GM12874 (cell line): Measurements from ENCODE around the gene NQO1.

Experiments
- TF ChIP-seq, protein P1 (sequence below): IDR thresholded peaks from 2 replicates; pipeline ENCODE4 v1.5.1; 2011; ENCODE audit warnings: low read depth, mild to moderate bottlenecking, control low read depth, low read length, moderate library complexity; ENCODE audit not compliant: insufficient read depth

NQO1 gene

GRCh38 chr16:69726313-69727060 lies at the start of gene NQO1:
NQO1 (minus strand) TSS chr16:69726560; CDS start chr16:69726439, 121 bp downstream.
- TF ChIP-seq, protein P1, sequence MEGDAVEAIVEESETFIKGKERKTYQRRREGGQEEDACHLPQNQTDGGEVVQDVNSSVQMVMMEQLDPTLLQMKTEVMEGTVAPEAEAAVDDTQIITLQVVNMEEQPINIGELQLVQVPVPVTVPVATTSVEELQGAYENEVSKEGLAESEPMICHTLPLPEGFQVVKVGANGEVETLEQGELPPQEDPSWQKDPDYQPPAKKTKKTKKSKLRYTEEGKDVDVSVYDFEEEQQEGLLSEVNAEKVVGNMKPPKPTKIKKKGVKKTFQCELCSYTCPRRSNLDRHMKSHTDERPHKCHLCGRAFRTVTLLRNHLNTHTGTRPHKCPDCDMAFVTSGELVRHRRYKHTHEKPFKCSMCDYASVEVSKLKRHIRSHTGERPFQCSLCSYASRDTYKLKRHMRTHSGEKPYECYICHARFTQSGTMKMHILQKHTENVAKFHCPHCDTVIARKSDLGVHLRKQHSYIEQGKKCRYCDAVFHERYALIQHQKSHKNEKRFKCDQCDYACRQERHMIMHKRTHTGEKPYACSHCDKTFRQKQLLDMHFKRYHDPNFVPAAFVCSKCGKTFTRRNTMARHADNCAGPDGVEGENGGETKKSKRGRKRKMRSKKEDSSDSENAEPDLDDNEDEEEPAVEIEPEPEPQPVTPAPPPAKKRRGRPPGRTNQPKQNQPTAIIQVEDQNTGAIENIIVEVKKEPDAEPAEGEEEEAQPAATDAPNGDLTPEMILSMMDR: no peak

- TF ChIP-seq, protein P1: no peak
These were observed 49.2 kb upstream of the NQO1 start for GRCh38 chr16:69775563-69775962.

DNA sequence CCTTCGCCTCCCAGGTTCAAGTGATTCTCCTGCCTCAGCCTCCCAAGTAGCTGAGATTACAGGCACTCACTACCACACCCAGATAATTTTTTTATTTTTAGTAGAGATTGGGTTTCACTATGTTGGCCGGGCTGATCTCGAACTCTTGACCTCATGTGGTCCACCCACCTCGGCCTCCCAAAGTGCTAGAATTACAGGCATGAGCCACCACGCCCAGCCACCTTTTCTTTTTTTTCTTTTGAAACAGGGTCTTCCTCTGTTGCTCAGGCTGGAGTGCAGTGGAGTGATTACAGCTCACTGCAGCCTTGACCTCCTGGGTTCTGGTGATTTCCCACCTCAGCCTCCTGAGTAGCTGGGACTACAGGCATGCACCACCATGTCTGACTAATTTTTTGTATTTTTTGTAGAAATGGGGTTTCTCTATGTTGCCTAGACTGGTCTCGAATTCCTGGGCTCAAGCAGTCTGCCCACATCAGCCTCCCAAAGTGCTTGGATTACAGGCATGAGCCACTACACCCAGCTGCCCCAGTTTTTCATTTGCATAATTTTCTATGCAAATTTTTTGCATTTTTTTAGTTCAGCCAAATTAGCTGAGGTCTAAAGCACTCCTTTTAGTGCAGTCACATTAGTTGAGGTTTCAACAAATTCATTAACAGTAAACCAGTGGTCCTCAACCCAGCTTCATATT lies 47.0 kb upstream of the NQO1 start:
- TF ChIP-seq, protein P1: no peak

DNA sequence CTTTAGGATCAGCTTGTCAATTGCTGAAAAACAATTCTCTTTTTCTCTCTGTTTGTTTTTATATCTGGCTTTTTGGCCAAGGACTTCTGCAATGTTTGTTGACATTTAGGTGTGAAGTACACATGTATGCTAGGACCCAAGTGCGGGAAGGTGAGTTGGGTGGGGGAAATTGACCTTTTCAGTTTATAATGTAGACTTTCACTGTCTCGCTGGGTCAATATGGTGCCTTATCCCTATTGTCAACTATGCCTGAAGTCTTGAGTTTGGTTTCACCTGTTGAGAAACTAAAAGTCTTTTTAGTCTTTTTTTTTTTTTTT lies 45.2 kb upstream of the NQO1 start:
- TF ChIP-seq, protein P1: no peak

GRCh38 chr16:69769404-69769803 lies 43.0 kb upstream of the NQO1 start:
- TF ChIP-seq, protein P1: no peak

DNA sequence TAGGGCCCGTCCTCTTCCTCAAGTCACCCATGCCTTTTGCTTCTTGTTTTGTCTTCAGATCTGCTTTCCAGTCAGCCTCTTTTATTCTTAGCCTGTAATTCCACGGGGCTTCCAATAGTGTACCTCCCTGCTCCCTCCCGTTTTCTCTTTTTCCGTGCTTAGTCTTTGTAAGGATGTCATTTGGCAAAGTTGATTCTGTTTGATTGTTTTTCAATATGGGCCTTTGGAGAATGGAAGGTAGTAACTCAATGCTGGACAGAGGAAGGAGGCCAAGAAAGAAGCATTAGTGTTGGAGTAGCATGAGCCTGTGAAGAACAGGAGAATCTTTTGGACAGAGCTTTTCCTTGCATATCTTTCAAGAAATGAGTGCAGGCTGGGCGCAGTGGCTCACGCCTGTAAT lies 42.3 kb upstream of the NQO1 start:
- TF ChIP-seq, protein P1: no peak

DNA sequence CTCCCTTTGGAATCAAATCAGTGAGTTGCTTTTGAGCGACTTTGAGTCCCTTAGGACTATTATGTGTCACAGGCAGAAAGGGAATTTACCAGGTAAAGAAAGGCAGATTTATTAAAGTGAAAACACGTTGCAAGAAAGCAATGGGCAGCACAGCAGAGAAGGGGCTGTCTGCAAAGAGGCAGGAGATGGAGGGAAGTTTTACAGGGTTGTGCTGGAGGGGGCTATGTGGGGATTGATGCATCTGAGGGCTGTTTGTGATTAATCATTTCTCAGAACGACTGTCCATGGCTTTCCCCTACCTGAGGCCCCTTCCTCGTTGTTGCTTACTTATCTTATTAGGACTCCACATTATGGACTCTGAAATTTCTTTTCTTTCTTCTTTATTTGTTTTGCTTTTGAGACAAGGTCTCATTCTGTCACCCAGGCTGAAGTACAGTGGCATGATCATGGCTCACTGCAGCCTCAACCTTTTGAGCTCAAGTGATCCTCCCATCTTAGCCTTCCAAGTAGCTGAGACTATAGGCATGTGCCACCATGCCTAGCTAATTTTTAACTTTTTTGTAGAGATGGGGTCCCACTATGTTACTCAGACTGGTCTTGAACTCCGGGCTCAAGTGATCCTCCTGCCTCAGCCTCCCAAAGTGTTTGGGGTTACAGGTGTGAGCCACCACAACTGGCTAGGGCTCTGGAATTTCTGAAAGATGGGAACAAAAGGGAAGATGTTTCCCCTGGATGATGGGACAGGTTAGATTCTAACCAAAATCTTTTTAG lies 41.3 kb upstream of the NQO1 start:
- TF ChIP-seq, protein P1: no peak
